Endothelial cell of umbilical vein (primary cell): ENCODE data around the gene ASAH2. TPM values are rescaled to one million over a fixed set of nuclear protein-coding genes. Genes with fewer than 3 reads are reported as not detected.

Source experiments
- BruUV-seq: library from RNA; stranded (reverse); fragments of 400-500 nt; replicated peaks from 2 replicates; lab custom pipeline; 2021; lab: Mats Ljungman, UMichigan
- CTCF ChIA-PET: fragments of 300-600, 350-600 bp; sonication (Branson Sonifier 250); formaldehyde crosslinking; loops from one replicate; lab custom pipeline; 2021; ENCODE audit warnings: antibody characterized with exemption, inconsistent platforms; lab: Charles Lee
- POLR2A ChIA-PET: fragments of 300-600, 350-600 bp; sonication (Branson Sonifier 250); formaldehyde crosslinking; loops from one replicate; lab custom pipeline; 2021; ENCODE audit warnings: antibody characterized with exemption, inconsistent platforms; lab: Charles Lee
- DNase-seq: peaks from one replicate; pipeline ENCODE4 v3.0.0-alpha.2; 2011; ENCODE audit warnings: low read depth, low spot score
- FAIRE-seq: peaks from 2 replicates; lab custom pipeline; 2011; peaks lifted over from hg19 to GRCh38; lab: Jason Lieb, UNC
- H2AFZ ChIP-seq: 2 replicates; pipeline ENCODE4 v1.6.0; 2012; ENCODE audit warnings: low read depth, low read length, control low read depth, inconsistent platforms
- H3K27ac ChIP-seq: 2 replicates; pipeline ENCODE4 v1.5.1; 2011; ENCODE audit warnings: low read depth, mild to moderate bottlenecking, control low read depth, low read length, moderate library complexity; ENCODE audit not compliant: insufficient read depth
- H3K27me3 ChIP-seq, 2 experiments: 2 replicates each; pipeline versions ENCODE4 v1.6.0 to v1.6.1; 2011; ENCODE audit warnings: low read length in 2 of 2, mixed read lengths in 1 of 2; ENCODE audit not compliant: control insufficient read depth in 2 of 2, insufficient read depth in 2 of 2
- H3K36me3 ChIP-seq, 2 experiments: 2 replicates in 1 of 2; 3 replicates in 1 of 2; pipeline ENCODE4 v1.5.1; 2011; ENCODE audit warnings: low read length in 2 of 2, mild to moderate bottlenecking in 1 of 2, moderate library complexity in 1 of 2; ENCODE audit not compliant: control insufficient read depth in 2 of 2, insufficient read depth in 2 of 2; ENCODE audit errors: extremely low read depth in 1 of 2
- H3K4me1 ChIP-seq: 3 replicates; pipeline ENCODE4 v1.5.1; 2011; ENCODE audit warnings: mild to moderate bottlenecking, low read length; ENCODE audit not compliant: control insufficient read depth, insufficient read depth; ENCODE audit errors: extremely low read depth
- H3K4me2 ChIP-seq: 2 replicates; pipeline ENCODE4 v1.6.1; 2011; ENCODE audit warnings: low read length, control low read depth, mixed read lengths; ENCODE audit not compliant: insufficient read depth
- H3K4me3 ChIP-seq, 3 experiments: fragments of 200-600 bp in 1 of 3; sonication (generic), shearing (Covaris generic) in 1 of 3; replicated peaks in 1 of 3; 2 replicates each; pipeline ENCODE4 v1.5.1; 2011 to 2016; ENCODE audit warnings: control low read depth in 3 of 3, low read length in 3 of 3, mild to moderate bottlenecking in 2 of 3, inconsistent platforms in 1 of 3, low read depth in 1 of 3, moderate library complexity in 1 of 3; ENCODE audit not compliant: insufficient read depth in 1 of 3
- H3K79me2 ChIP-seq: 2 replicates; pipeline ENCODE4 v1.6.0; 2012; ENCODE audit warnings: low read length, inconsistent platforms; ENCODE audit not compliant: control insufficient read depth, insufficient read depth
- H3K9ac ChIP-seq: replicated peaks from 2 replicates; pipeline ENCODE3; 2011; ENCODE audit warnings: low read length, control low read depth; ENCODE audit not compliant: insufficient read depth; ENCODE audit errors: extremely low read depth
- H3K9me1 ChIP-seq: replicated peaks from 3 replicates; pipeline ENCODE4 v1.6.0; 2011; ENCODE audit warnings: mild to moderate bottlenecking, low read length; ENCODE audit not compliant: control insufficient read depth, insufficient read depth; ENCODE audit errors: extremely low read depth
- H3K9me3 ChIP-seq: replicated peaks from 2 replicates; pipeline ENCODE4 v1.5.1; 2012; ENCODE audit warnings: low read length, inconsistent platforms; ENCODE audit not compliant: control insufficient read depth, insufficient read depth
- H4K20me1 ChIP-seq: replicated peaks from 2 replicates; pipeline ENCODE3; 2011; ENCODE audit warnings: mild to moderate bottlenecking, low read length; ENCODE audit not compliant: control insufficient read depth, insufficient read depth; ENCODE audit errors: extremely low read depth
- CTCF ChIP-seq, 2 donors: IDR thresholded peaks; 1 replicate in 1 of 2; 2 replicates in 1 of 2; pipeline ENCODE4 v1.5.1; 2011; ENCODE audit warnings: low read length in 2 of 2, mild to moderate bottlenecking in 2 of 2, moderate library complexity in 2 of 2, control low read depth in 1 of 2, inconsistent platforms in 1 of 2, low read depth in 1 of 2; ENCODE audit not compliant: insufficient read depth in 1 of 2; ENCODE audit errors: extremely low read depth in 1 of 2
- EZH2 ChIP-seq: IDR thresholded peaks from 2 replicates; pipeline ENCODE4 v1.6.1; 2012; ENCODE audit warnings: borderline replicate concordance, low read depth, mild to moderate bottlenecking, moderate library complexity, low read length, inconsistent platforms; ENCODE audit not compliant: severe bottlenecking
- FOS ChIP-seq: IDR thresholded peaks from 2 replicates; pipeline ENCODE4 v1.6.1; 2011; ENCODE audit warnings: mild to moderate bottlenecking, low read length, moderate library complexity, borderline replicate concordance; ENCODE audit not compliant: insufficient read depth
- GATA2 ChIP-seq: IDR thresholded peaks from 2 replicates; pipeline ENCODE4 v1.7.0; 2011; ENCODE audit warnings: low read depth, mild to moderate bottlenecking, moderate library complexity, mixed read lengths, low read length; ENCODE audit not compliant: insufficient read length, insufficient read depth
- JUN ChIP-seq: IDR thresholded peaks from 2 replicates; pipeline ENCODE4 v1.6.1; 2011; ENCODE audit warnings: borderline replicate concordance, low read depth; ENCODE audit not compliant: insufficient read length, insufficient read depth
- MAX ChIP-seq: IDR thresholded peaks from 2 replicates; pipeline ENCODE4 v1.6.1; 2011; ENCODE audit not compliant: insufficient read depth, insufficient read length
- MYC ChIP-seq: IDR thresholded peaks from one replicate; pipeline ENCODE4 v1.6.1; 2011; ENCODE audit warnings: mild to moderate bottlenecking, low read depth, low read length
- POLR2A ChIP-seq: IDR thresholded peaks from 2 replicates; pipeline ENCODE4 v1.6.1; 2012; ENCODE audit warnings: low read depth, mild to moderate bottlenecking, control low read depth, low read length
- POLR2AphosphoS5 ChIP-seq: IDR thresholded peaks from 2 replicates; pipeline ENCODE4 v1.6.1; 2012; ENCODE audit warnings: low read depth, mild to moderate bottlenecking, control low read depth, low read length, moderate library complexity; ENCODE audit not compliant: insufficient read depth
- dilution Hi-C: fragments of 300-500 bp; cut with MboI; formaldehyde crosslinking; loops from one replicate; pipeline ENCODE4 v1.15.0; 2019; ENCODE audit warnings: low sequenced_read_pairs; ENCODE audit not compliant: extremely low pct_ligation_motif_present
- intact Hi-C: fragments of 100-400 bp; cut with micrococcal nuclease; formaldehyde crosslinking; loops from one replicate; pipeline ENCODE4 v1.10.0; 2022
- polyA plus RNA-seq, 4 experiments: library from polyadenylated mRNA; depleted of rRNA in 3 of 4; stranded (reverse) in 3 of 4; unstranded in 1 of 4; fragments of >200 nt; gene quantifications; 2 replicates each; pipeline versions ENCODE4 v1.2.1 to v1.2.3, GENCODE V29; 2011 to 2012; ENCODE audit warnings: missing spikeins in 1 of 4
- total RNA-seq: library from RNA; stranded (reverse); gene quantifications from 2 replicates; pipeline ENCODE4 v1.2.3, GENCODE V29; 2021

Gene ASAH2
- total and polyA plus RNA-seq, 2 donors (not counting 3 experiments of a cell fraction or from before 2014, with no cell fraction given) = 0.23 to 1.1 TPM

DNA sequence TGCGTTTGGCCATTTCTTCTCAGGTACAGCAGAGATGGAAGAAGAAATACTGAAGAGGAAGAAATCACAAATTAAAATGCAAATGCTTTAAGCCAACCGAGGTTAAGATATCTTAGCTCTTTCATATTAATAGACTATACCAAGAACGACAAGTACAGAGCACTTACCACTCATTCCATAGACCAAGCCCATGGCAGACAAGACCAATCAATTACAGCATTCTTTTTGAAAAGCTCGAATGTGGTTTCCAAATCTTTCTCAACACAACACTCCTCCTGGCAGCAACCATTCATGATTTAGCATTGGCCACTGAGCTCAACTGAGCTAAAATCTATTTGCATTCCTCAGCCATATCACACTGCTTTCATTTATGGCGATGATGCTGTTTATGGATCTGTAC lies 2.7 kb downstream of the ASAH2 start:
- Histone ChIP-seq H3K4me2 (no peak overlapping the region), H3K36me3 (no peaks in the 10 kb centered on the region), H2AFZ (no peak overlapping the region), H4K20me1 (no peaks in the 10 kb centered on the region), H3K4me1 (no peaks in the 10 kb centered on the region), H3K9ac (no peak overlapping the region), H3K4me3 (no peak overlapping the region), H3K9me1 (no peaks in the 10 kb centered on the region), H3K27me3 (peaks cover 3 to 6% of the 10 kb centered on the region in 2 experiments), H3K79me2 (no peaks in the 10 kb centered on the region), H3K27ac (no peak overlapping the region), H3K9me3 (no peaks in the 10 kb centered on the region)
- no peak for TF ChIP-seq GATA2
- ChIA-PET CTCF (interaction anchor here (1.1 kb wide), 1 partner anchor 10 kb away, joined by 4 read pairs; no protein-coding TSS in a partner anchor), POLR2A (no interaction called here)
- FAIRE-seq (no peak), DNase-seq (no peak)
- intact Hi-C loops (no loop called here), dilution Hi-C loops (no loop called here)
- no TSS peak for BruUV-seq

DNA sequence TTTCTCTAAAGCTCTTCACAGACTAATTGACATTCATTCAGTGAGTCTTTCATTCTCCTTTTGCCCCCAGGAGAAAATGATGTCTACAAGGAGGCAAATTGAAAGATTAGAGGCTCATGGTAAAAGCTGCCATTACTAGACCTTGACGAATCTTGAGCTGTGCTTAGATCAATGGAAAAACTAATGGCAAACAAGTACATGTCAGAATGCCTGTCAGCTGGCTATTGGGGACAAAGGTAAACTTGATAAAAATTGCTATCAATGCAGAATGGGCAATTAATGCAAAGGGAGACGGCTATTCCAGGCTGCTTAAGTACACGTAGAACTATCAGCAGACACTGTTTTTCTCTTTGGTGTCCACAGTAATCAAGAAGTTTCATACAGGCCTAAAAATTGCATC lies 3.3 kb downstream of the ASAH2 start:
- H3K36me3 ChIP-seq = no peaks in the 10 kb centered on the region
- H3K9me1 ChIP-seq = no peaks in the 10 kb centered on the region
- H3K79me2 ChIP-seq = no peaks in the 10 kb centered on the region
- CTCF ChIA-PET = interaction anchor here (1.1 kb wide), 1 partner anchor 10 kb away, joined by 4 read pairs; no protein-coding TSS in a partner anchor
- H3K4me3 ChIP-seq = no peak overlapping the region
- DNase-seq (no peak), FAIRE-seq (no peak)
- H4K20me1 ChIP-seq = no peaks in the 10 kb centered on the region
- no TSS peak for BruUV-seq
- H3K27ac ChIP-seq = no peak overlapping the region
- no peak overlapping the region for H3K9ac ChIP-seq
- H2AFZ ChIP-seq = no peak overlapping the region
- H3K4me2 ChIP-seq = no peak overlapping the region
- H3K4me1 ChIP-seq = no peaks in the 10 kb centered on the region
- dilution Hi-C loops (no loop called here), intact Hi-C loops (no loop called here)
- POLR2A ChIA-PET = no interaction called here
- peaks cover 3 to 6% of the 10 kb centered on the region in 2 experiments for H3K27me3 ChIP-seq
- H3K9me3 ChIP-seq = no peaks in the 10 kb centered on the region
- TF ChIP-seq FOS (no peak), MAX (no peak), GATA2 (no peak), POLR2AphosphoS5 (no peak), MYC (no peak), POLR2A (no peak), JUN (no peak), EZH2 (no peak), CTCF (IDR thresholded peaks at IDR 0.05; ENCODE audit: extremely low read depth in 1 of 2, insufficient read depth in 1 of 2, low read depth in 1 of 2, low read length in 2 of 2) (no peak)
